Measurements from ENCODE around the gene TXLNA. TPM values are rescaled to one million over a fixed set of nuclear protein-coding genes. Genes with fewer than 3 reads are reported as not detected.

The TXLNA gene
- total RNA-seq, 4 donors from 2014 or later = 34.5 to 54.0 (median 40.7) TPM

- Histone ChIP-seq H3K9me3 (no peaks in the 10 kb centered on the region), H3K27ac (peak overlapping the region; percentile 87 to 98 (median 96)), H3K4me3 (peak overlapping the region; percentile 45 to 81 (median 70)), H3K27me3 (no peaks in the 10 kb centered on the region), H3K36me3 (peaks cover 0 to 42% (median 5%) of the 10 kb centered on the region in 3 donors), H3K4me1 (peaks cover 16 to 51% (median 39%) of the 10 kb centered on the region in 3 donors)
- no peak for DNase-seq
- intact Hi-C loops (cut with DNase I) = no loop called here
- TF ChIP-seq POLR2A (IDR thresholded peaks at IDR 0.05) (no peak), CTCF (IDR thresholded peaks at IDR 0.05) (no peak)
- 12 to 16% methylated on average over 6 to 7 of the region's 7 CpGs for WGBS, 2 donors
Measured at GRCh38 chr1:32179193-32179442, 357 bp upstream of the TXLNA start.

- TF ChIP-seq CTCF (IDR thresholded peaks at IDR 0.05) (no peak), POLR2A (IDR thresholded peaks at IDR 0.05) (no peak)
- no peak for DNase-seq
- peaks cover 16 to 61% (median 46%) of the 10 kb centered on the region in 3 donors for H3K4me1 ChIP-seq
Measured at GRCh38 chr1:32180186-32181060, 948 bp downstream of the TXLNA start.

GRCh38 chr1:32181065-32181464 lies 1.6 kb downstream of the TXLNA start:
- Histone ChIP-seq H3K9me3 (no peaks in the 10 kb centered on the region), H3K4me1 (peaks cover 16 to 66% (median 46%) of the 10 kb centered on the region in 3 donors), H3K27me3 (no peaks in the 10 kb centered on the region), H3K36me3 (peaks cover 6 to 48% (median 9%) of the 10 kb centered on the region in 3 donors), H3K27ac (peak overlapping the region; percentile 7 to 97 (median 92)), H3K4me3 (peak overlapping the region in 3 of 4 donors; percentile 66 to 81 (median 73))
- TF ChIP-seq CTCF (IDR thresholded peaks at IDR 0.05) = no peak
- TF ChIP-seq POLR2A (IDR thresholded peaks at IDR 0.05) = no peak
- WGBS, 2 donors = 52 to 70% methylated on average over 2 to 6 of the region's 9 CpGs
- DNase-seq = no peak
- intact Hi-C loops (cut with DNase I) = no loop called here

More at GRCh38 chr1:32180186-32181060, 948 bp downstream of the TXLNA start:
- Histone ChIP-seq H3K36me3 (peaks cover 5 to 42% (median 9%) of the 10 kb centered on the region in 3 donors), H3K9me3 (no peaks in the 10 kb centered on the region), H3K27me3 (no peaks in the 10 kb centered on the region), H3K4me3 (peak overlapping the region; percentile 45 to 81 (median 70)), H3K27ac (peak overlapping the region; percentile 87 to 98 (median 96))
- 7% methylated on average over 14 to 15 of the region's 36 CpGs for WGBS, 2 donors
- intact Hi-C loops (cut with DNase I) = no loop called here

- H3K27ac ChIP-seq = peak overlapping the region; percentile 7 to 97 (median 92)
- H3K4me1 ChIP-seq = peaks cover 16 to 66% (median 46%) of the 10 kb centered on the region in 3 donors
- intact Hi-C loops (cut with DNase I) = no loop called here
- no peak for DNase-seq
- peaks cover 9 to 53% (median 10%) of the 10 kb centered on the region in 3 donors for H3K36me3 ChIP-seq
- H3K4me3 ChIP-seq = peak overlapping the region in 2 of 4 donors; percentile 66 to 81
- no peak for TF ChIP-seq CTCF (IDR thresholded peaks at IDR 0.05)
- no peak for TF ChIP-seq POLR2A (IDR thresholded peaks at IDR 0.05)
- no peaks in the 10 kb centered on the region for H3K9me3 ChIP-seq
- WGBS, 2 donors = 59 to 74% methylated on average over 4 to 5 of the region's 5 CpGs
- no peaks in the 10 kb centered on the region for H3K27me3 ChIP-seq
Measured at GRCh38 chr1:32181563-32181962, 2.1 kb downstream of the TXLNA start.

- DNase-seq = no peak
- peak overlapping the region in 2 of 4 donors; percentile 96 to 97 for H3K27ac ChIP-seq
- intact Hi-C loops (cut with DNase I) = no loop called here
- no peaks in the 10 kb centered on the region for H3K9me3 ChIP-seq
- H3K4me3 ChIP-seq = no peak overlapping the region
- H3K4me1 ChIP-seq = peaks cover 16 to 66% (median 46%) of the 10 kb centered on the region in 3 donors
- peaks cover 9 to 58% (median 10%) of the 10 kb centered on the region in 3 donors for H3K36me3 ChIP-seq
- TF ChIP-seq POLR2A (IDR thresholded peaks at IDR 0.05) = no peak
- TF ChIP-seq CTCF (IDR thresholded peaks at IDR 0.05) = no peak
- H3K27me3 ChIP-seq = no peaks in the 10 kb centered on the region
- WGBS, 2 donors = 50 to 80% methylated on average over 1 to 6 of the region's 6 CpGs
Measured at GRCh38 chr1:32182060-32182459, 2.6 kb downstream of the TXLNA start.

Data from esophagus squamous epithelium (tissue), 5 donors.